ENCODE measurements around the gene GJE1.

The GJE1 gene

GRCh38 chr6:142162780-142163179 is 30.1 kb downstream of the GJE1 start:
- no peak for ATAC-seq

GRCh38 chr6:142165227-142165626 is 32.5 kb downstream of the GJE1 start:
- no peak for ATAC-seq

More at GRCh38 chr6:142162780-142163179, 30.1 kb downstream of the GJE1 start:
- TF ChIP-seq TOX (CRISPR knock-in tag; IDR thresholded peaks at IDR 0.05; ENCODE audit: borderline replicate concordance) (no peak), POU6F1 (CRISPR knock-in tag; IDR thresholded peaks at IDR 0.05; ENCODE audit: borderline replicate concordance, low read depth) (no peak), ZC3H10 (CRISPR knock-in tag; IDR thresholded peaks at IDR 0.05) (no peak), SNAI2 (CRISPR knock-in tag; IDR thresholded peaks at IDR 0.05) (no peak)

GRCh38 chr6:142167071-142167470 is 34.3 kb downstream of the GJE1 start:
- TF ChIP-seq ISL1 (CRISPR knock-in tag; IDR thresholded peaks at IDR 0.05) = no peak
- no peak for TF ChIP-seq PPARA (CRISPR knock-in tag; IDR thresholded peaks at IDR 0.05; ENCODE audit: borderline replicate concordance)
- no peak for TF ChIP-seq PATZ1 (CRISPR knock-in tag; IDR thresholded peaks at IDR 0.05; ENCODE audit: borderline replicate concordance)
- no peak for TF ChIP-seq CREB5 (CRISPR knock-in tag; IDR thresholded peaks at IDR 0.05; ENCODE audit: low read depth)
- TF ChIP-seq ESRRG (CRISPR knock-in tag; IDR thresholded peaks at IDR 0.05) = no peak
- TF ChIP-seq CSRNP3 (CRISPR knock-in tag; IDR thresholded peaks at IDR 0.05) = no peak
- TF ChIP-seq POU6F1 (CRISPR knock-in tag; IDR thresholded peaks at IDR 0.05; ENCODE audit: borderline replicate concordance, low read depth) = no peak
- no peak for TF ChIP-seq RARB (CRISPR knock-in tag; IDR thresholded peaks at IDR 0.05)
- no peak for TF ChIP-seq TCF4 (CRISPR knock-in tag; IDR thresholded peaks at IDR 0.05; ENCODE audit: borderline replicate concordance)
- no peak for TF ChIP-seq ZNF565 (CRISPR knock-in tag; conservative IDR thresholded peaks at IDR 0.05; ENCODE audit: low read depth)
- no peak for TF ChIP-seq OSR1 (CRISPR knock-in tag; IDR thresholded peaks at IDR 0.05)
- no peak for ATAC-seq

More at GRCh38 chr6:142165227-142165626, 32.5 kb downstream of the GJE1 start:
- TF ChIP-seq ZNF8 (CRISPR knock-in tag; IDR thresholded peaks at IDR 0.05) (no peak), CREB5 (CRISPR knock-in tag; IDR thresholded peaks at IDR 0.05; ENCODE audit: low read depth) (no peak), GLIS3 (CRISPR knock-in tag; IDR thresholded peaks at IDR 0.05) (no peak), ARNTL (CRISPR knock-in tag; IDR thresholded peaks at IDR 0.05; ENCODE audit: borderline replicate concordance, low read depth) (no peak), OSR1 (CRISPR knock-in tag; IDR thresholded peaks at IDR 0.05) (no peak), CSDC2 (CRISPR knock-in tag; IDR thresholded peaks at IDR 0.05) (no peak)

GRCh38 chr6:142167486-142167885 is 34.8 kb downstream of the GJE1 start:
- no peak for ATAC-seq
- TF ChIP-seq SNAI2 (CRISPR knock-in tag; IDR thresholded peaks at IDR 0.05) (no peak), CSDC2 (CRISPR knock-in tag; IDR thresholded peaks at IDR 0.05) (no peak), TCF4 (CRISPR knock-in tag; IDR thresholded peaks at IDR 0.05; ENCODE audit: borderline replicate concordance) (no peak)
